Tibial nerve (tissue), 4 donors: Measurements from ENCODE around the gene WRAP73. TPM values are rescaled to one million over a fixed set of nuclear protein-coding genes. Genes with fewer than 3 reads are reported as not detected.

ENCODE experiments used
- DNase-seq, 2 donors: peaks; one replicate each; pipeline ENCODE4 v3.0.0-alpha.2; 2019; ENCODE audit warnings: low spot score in 2 of 2
- H3K27ac ChIP-seq, 4 donors: fragments of 200-600 bp; sonication (generic) in 3 of 4; one replicate each; pipeline ENCODE4 v1.5.1; 2017 to 2019; ENCODE audit warnings: mild to moderate bottlenecking in 1 of 4
- H3K27me3 ChIP-seq, 2 donors: fragments of 200-600 bp; sonication (generic) in 1 of 2; one replicate each; pipeline versions ENCODE4 v1.5.1 to v1.6.0; 2017 to 2019
- H3K36me3 ChIP-seq, 3 donors: fragments of 200-600 bp; sonication (generic); one replicate each; pipeline ENCODE4 v1.5.1; 2018 to 2019
- H3K4me1 ChIP-seq, 4 donors: fragments of 200-600 bp; sonication (generic) in 3 of 4; one replicate each; pipeline ENCODE4 v1.5.1; 2017 to 2019
- H3K4me3 ChIP-seq, 4 donors: fragments of 200-600 bp; sonication (generic) in 3 of 4; one replicate each; pipeline ENCODE4 v1.5.1; 2017 to 2019; ENCODE audit warnings: mild to moderate bottlenecking in 1 of 4, moderate library complexity in 1 of 4
- H3K9me3 ChIP-seq, 4 donors: fragments of 200-600 bp; sonication (generic) in 3 of 4; one replicate each; pipeline ENCODE4 v1.5.1; 2017 to 2019
- CTCF ChIP-seq, 5 experiments: fragments of 200-600 bp in 3 of 5; fragments of 450-650 bp in 2 of 5; sonication (generic) in 3 of 5; IDR thresholded peaks; one replicate each; pipeline ENCODE4 v1.5.1; 2016 to 2019; ENCODE audit warnings: antibody characterized with exemption in 5 of 5, mild to moderate bottlenecking in 3 of 5, moderate library complexity in 2 of 5
- EP300 ChIP-seq, 2 donors: sonication (generic); formaldehyde crosslinking; IDR thresholded peaks; one replicate each; pipeline ENCODE4 v1.6.1; 2017; ENCODE audit warnings: antibody characterized with exemption in 2 of 2, mild to moderate bottlenecking in 1 of 2
- POLR2A ChIP-seq, 2 donors: fragments of 450-650 bp; IDR thresholded peaks; one replicate each; pipeline ENCODE4 v1.6.1; 2017; ENCODE audit warnings: antibody characterized with exemption in 2 of 2, mild to moderate bottlenecking in 2 of 2, moderate library complexity in 2 of 2
- WGBS, 2 donors: methylation state at CpG; one replicate each; pipeline ENCODE4 v1.1.5; 2018; 5-methylcytosine and 5-hydroxymethylcytosine counted together
- total RNA-seq, 4 donors: library from RNA; depleted of rRNA; stranded (reverse); fragments of >200 nt; gene quantifications; one replicate each; pipeline ENCODE4 v1.1.0, GENCODE V29; 2016

WRAP73 gene
- total RNA-seq, 4 donors from 2014 or later: 11.1 to 17.1 (median 12.9) TPM

- peaks cover 0 to 28% of the 10 kb centered on the region in 2 donors for H3K27me3 ChIP-seq
- TF ChIP-seq POLR2A (IDR thresholded peaks at IDR 0.05) (no peak), CTCF (IDR thresholded peaks at IDR 0.05) (no peak), EP300 (IDR thresholded peaks at IDR 0.05) (no peak)
Measured at GRCh38 chr1:3609016-3609768, 40.7 kb downstream of the WRAP73 start.

GRCh38 chr1:3608154-3608553 lies 41.7 kb downstream of the WRAP73 start:
- peaks cover 0 to 28% of the 10 kb centered on the region in 2 donors for H3K27me3 ChIP-seq
- no peak for DNase-seq
- no peak overlapping the region for H3K4me3 ChIP-seq
- 82 to 88% methylated on average over 5 of the region's 7 CpGs for WGBS, 2 donors
- H3K9me3 ChIP-seq: no peaks in the 10 kb centered on the region
- TF ChIP-seq POLR2A (IDR thresholded peaks at IDR 0.05) (no peak), CTCF (IDR thresholded peaks at IDR 0.05) (no peak)
- no peaks in the 10 kb centered on the region for H3K36me3 ChIP-seq
- no peak overlapping the region for H3K27ac ChIP-seq
- peaks cover 0 to 30% (median 16%) of the 10 kb centered on the region in 4 donors for H3K4me1 ChIP-seq

More at GRCh38 chr1:3609016-3609768, 40.7 kb downstream of the WRAP73 start:
- WGBS, 2 donors: 73 to 75% methylated on average over 18 to 20 of the region's 22 CpGs
- no peak for DNase-seq
- H3K27ac ChIP-seq: no peak overlapping the region
- H3K36me3 ChIP-seq: no peaks in the 10 kb centered on the region
- peaks cover 0 to 26% (median 16%) of the 10 kb centered on the region in 4 donors for H3K4me1 ChIP-seq
- H3K9me3 ChIP-seq: no peaks in the 10 kb centered on the region
- no peak overlapping the region for H3K4me3 ChIP-seq

GRCh38 chr1:3607703-3608065 lies 42.2 kb downstream of the WRAP73 start:
- Histone ChIP-seq H3K36me3 (no peaks in the 10 kb centered on the region), H3K9me3 (no peaks in the 10 kb centered on the region), H3K27ac (no peak overlapping the region), H3K4me3 (no peak overlapping the region), H3K27me3 (peaks cover 0 to 28% of the 10 kb centered on the region in 2 donors), H3K4me1 (peaks cover 0 to 30% (median 16%) of the 10 kb centered on the region in 4 donors)
- WGBS, 2 donors: 78 to 79% methylated on average over 14 to 16 of the region's 18 CpGs
- no peak for DNase-seq
- TF ChIP-seq EP300 (IDR thresholded peaks at IDR 0.05) (no peak), CTCF (IDR thresholded peaks at IDR 0.05) (no peak), POLR2A (IDR thresholded peaks at IDR 0.05) (no peak)

GRCh38 chr1:3606779-3607702 lies 42.9 kb downstream of the WRAP73 start:
- Histone ChIP-seq H3K27me3 (peaks cover 0 to 27% of the 10 kb centered on the region in 2 donors), H3K4me3 (no peak overlapping the region), H3K27ac (no peak overlapping the region), H3K36me3 (no peaks in the 10 kb centered on the region), H3K9me3 (no peaks in the 10 kb centered on the region), H3K4me1 (peaks cover 0 to 29% (median 15%) of the 10 kb centered on the region in 4 donors)
- TF ChIP-seq CTCF (IDR thresholded peaks at IDR 0.05) (no peak), EP300 (IDR thresholded peaks at IDR 0.05) (no peak), POLR2A (IDR thresholded peaks at IDR 0.05) (no peak)
- DNase-seq: no peak
- 85 to 87% methylated on average over 22 to 23 of the region's 23 CpGs for WGBS, 2 donors
